Activated CD8-positive, alpha-beta T cell treated with anti-CD3 and anti-CD28 coated beads for 36 hours (primary cell): ENCODE measurements around the gene TMBIM4. TPM values are rescaled to one million over a fixed set of nuclear protein-coding genes. Genes with fewer than 3 reads are reported as not detected.
A peak's percentile ranks its signal among the peaks of the same experiment; 100 is the strongest.

Experiments used
- ATAC-seq: fragments of 200-7000 bp; cut with Tn5 transposase; one replicate; pipeline ENCODE4 v1.10.0; 2021; ENCODE audit warnings: mild to moderate bottlenecking, moderate library complexity
- CTCF ChIA-PET: fragments of 350-600 bp; sonication (Branson Sonifier 250); formaldehyde crosslinking; loops from one replicate; lab custom pipeline; 2021; ENCODE audit warnings: antibody characterized with exemption; lab: Charles Lee
- POLR2A ChIA-PET: fragments of 350-600 bp; sonication (Branson Sonifier 250); formaldehyde crosslinking; loops from one replicate; lab custom pipeline; 2021; ENCODE audit warnings: antibody characterized with exemption; lab: Charles Lee
- DNase-seq: peaks from one replicate; pipeline ENCODE4 v3.0.0-alpha.2; 2020
- H3K27ac Mint-ChIP-seq: one replicate; pipeline ENCODE4 v1.8.0; 2021; ENCODE audit warnings: mild to moderate bottlenecking, mixed read lengths
- H3K27me3 Mint-ChIP-seq: one replicate; pipeline ENCODE4 v1.8.0; 2021; ENCODE audit warnings: mixed read lengths
- H3K36me3 Mint-ChIP-seq: one replicate; pipeline ENCODE4 v1.8.0; 2021; ENCODE audit warnings: low read depth, mixed read lengths
- H3K4me1 Mint-ChIP-seq: one replicate; pipeline ENCODE4 v1.8.0; 2021; ENCODE audit warnings: low read depth, mixed read lengths
- H3K4me3 Mint-ChIP-seq: one replicate; pipeline ENCODE4 v1.8.0; 2021; ENCODE audit warnings: mild to moderate bottlenecking, moderate library complexity, mixed read lengths
- H3K9me3 Mint-ChIP-seq: one replicate; pipeline ENCODE4 v1.8.0; 2021; ENCODE audit warnings: mixed read lengths
- intact Hi-C: fragments of 100-400 bp; cut with micrococcal nuclease; formaldehyde crosslinking; loops from one replicate; pipeline ENCODE4 v1.10.0; 2022
- total RNA-seq, 2 experiments: library from RNA; stranded (reverse); gene quantifications; one replicate each; pipeline ENCODE4 v1.2.3, GENCODE V29; 2021
- TF ChIP-seq, protein P1 (sequence below): fragments of 200-600 bp; IDR thresholded peaks from one replicate; pipeline ENCODE4 v1.8.0; 2022; ENCODE audit warnings: antibody characterized with exemption, mild to moderate bottlenecking

The TMBIM4 gene
- total RNA-seq, 2 experiments from 2014 or later, result 41.7 to 45.8 TPM

DNA sequence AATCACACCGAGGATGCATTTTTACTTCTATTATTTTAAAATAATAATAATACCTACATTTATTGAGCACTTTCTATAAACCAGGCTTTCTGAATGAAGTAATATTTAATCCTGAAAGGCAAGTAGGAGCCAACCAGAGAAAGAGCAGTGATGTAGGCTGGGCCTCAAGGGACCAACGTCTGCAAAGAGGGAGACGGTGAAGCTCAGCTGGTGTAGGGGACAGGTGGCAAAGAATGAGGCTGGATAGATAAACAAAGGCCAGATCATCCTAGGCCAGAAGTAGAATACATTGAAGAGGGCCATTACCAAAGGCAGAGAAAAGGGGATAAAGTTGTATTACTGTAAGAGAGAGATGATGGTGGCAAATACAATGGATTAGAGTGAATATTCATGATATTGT is 810 bp upstream of the TMBIM4 start:
- intact Hi-C loops, result no loop called here
- no peak for DNase-seq
- peaks cover 9% of the 10 kb centered on the region for H3K9me3 Mint-ChIP-seq
- TF ChIP-seq, protein P1, sequence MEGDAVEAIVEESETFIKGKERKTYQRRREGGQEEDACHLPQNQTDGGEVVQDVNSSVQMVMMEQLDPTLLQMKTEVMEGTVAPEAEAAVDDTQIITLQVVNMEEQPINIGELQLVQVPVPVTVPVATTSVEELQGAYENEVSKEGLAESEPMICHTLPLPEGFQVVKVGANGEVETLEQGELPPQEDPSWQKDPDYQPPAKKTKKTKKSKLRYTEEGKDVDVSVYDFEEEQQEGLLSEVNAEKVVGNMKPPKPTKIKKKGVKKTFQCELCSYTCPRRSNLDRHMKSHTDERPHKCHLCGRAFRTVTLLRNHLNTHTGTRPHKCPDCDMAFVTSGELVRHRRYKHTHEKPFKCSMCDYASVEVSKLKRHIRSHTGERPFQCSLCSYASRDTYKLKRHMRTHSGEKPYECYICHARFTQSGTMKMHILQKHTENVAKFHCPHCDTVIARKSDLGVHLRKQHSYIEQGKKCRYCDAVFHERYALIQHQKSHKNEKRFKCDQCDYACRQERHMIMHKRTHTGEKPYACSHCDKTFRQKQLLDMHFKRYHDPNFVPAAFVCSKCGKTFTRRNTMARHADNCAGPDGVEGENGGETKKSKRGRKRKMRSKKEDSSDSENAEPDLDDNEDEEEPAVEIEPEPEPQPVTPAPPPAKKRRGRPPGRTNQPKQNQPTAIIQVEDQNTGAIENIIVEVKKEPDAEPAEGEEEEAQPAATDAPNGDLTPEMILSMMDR, result no peak
- POLR2A ChIA-PET, result interaction anchor here (2.9 kb wide), 1 partner anchor 39 kb away, joined by 24 read pairs; the partner anchor contains the start of gene LLPH
- ATAC-seq, result no peak
- peaks cover 29% of the 10 kb centered on the region for H3K36me3 Mint-ChIP-seq
- CTCF ChIA-PET, result interaction anchor here (2.5 kb wide), 1 partner anchor 26 kb away, joined by 13 read pairs; no protein-coding TSS in a partner anchor
- peaks cover 31% of the 10 kb centered on the region for H3K4me1 Mint-ChIP-seq
- peaks cover 3% of the 10 kb centered on the region for H3K27me3 Mint-ChIP-seq
- peak overlapping the region; percentile 85 for H3K4me3 Mint-ChIP-seq
- H3K27ac Mint-ChIP-seq, result peak overlapping the region; percentile 100

DNA sequence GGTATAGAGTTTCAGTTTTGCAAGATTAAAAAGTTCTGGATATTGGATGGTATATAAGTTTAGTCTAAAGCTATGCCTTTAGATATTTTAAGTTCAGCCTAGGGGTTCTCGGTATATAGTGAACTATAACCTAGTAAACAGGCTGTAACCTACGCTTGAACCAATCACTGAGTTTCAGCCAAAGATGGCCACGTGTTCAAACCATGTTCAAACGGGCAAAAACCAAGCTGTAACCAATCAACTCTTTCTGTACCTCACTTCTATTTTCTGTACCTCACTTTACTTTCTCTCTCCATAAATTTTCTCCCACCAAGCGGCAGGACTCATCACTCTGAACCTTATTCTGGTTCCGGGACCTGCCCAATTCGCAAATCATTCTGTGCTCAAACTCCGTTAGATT is 1.4 kb downstream of the TMBIM4 start:
- DNase-seq, result no peak
- Mint-ChIP-seq H3K27me3 (no peaks in the 10 kb centered on the region), H3K27ac (peak overlapping the region; percentile 100), H3K4me1 (peaks cover 50% of the 10 kb centered on the region), H3K4me3 (peak overlapping the region; percentile 85), H3K36me3 (peaks cover 49% of the 10 kb centered on the region), H3K9me3 (peaks cover 17% of the 10 kb centered on the region)
- intact Hi-C loops, result loop anchor here (2.0 to 10.0 kb wide), 2 partner anchors 38 to 136 kb away; partner anchors contain the start of genes HELB and LLPH
- no peak for ATAC-seq
- ChIA-PET CTCF (interaction anchor here (1.1 to 2.5 kb wide), 4 partner anchors 9 to 111 kb away, joined by 3 to 17 read pairs (median 10); partner anchors contain the start of gene LLPH), POLR2A (interaction anchor here (1.0 to 2.9 kb wide), 9 partner anchors 8 to 134 kb away, joined by 3 to 24 read pairs (median 4); partner anchors contain the start of genes HELB and LLPH)
- TF ChIP-seq, protein P1, result no peak

DNA sequence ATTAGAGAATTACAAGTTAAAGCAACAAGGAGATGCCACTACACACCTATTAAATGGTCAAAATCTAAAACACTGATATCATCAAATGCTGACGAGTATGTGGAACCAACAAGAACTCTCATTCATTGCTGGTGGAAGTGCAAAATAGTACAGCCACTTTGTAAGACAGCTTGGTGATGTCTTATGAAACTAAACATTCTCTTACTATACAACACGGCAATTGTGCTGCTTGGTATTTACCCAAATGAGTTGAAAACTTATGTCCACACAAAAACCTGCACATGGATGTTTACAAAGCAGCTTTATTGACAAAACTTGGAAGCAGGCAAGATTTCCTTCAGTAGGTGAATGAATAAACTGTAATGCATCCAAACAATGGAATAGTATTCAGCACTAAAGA is 3.2 kb downstream of the TMBIM4 start:
- H3K27ac Mint-ChIP-seq, result no peak overlapping the region
- TF ChIP-seq, protein P1, result no peak
- H3K36me3 Mint-ChIP-seq, result peaks cover 62% of the 10 kb centered on the region
- ChIA-PET CTCF (no interaction called here), POLR2A (interaction anchor here (0.8 kb wide), 1 partner anchor 1494 kb away, joined by 3 read pairs; no protein-coding TSS in a partner anchor)
- H3K4me3 Mint-ChIP-seq, result no peak overlapping the region
- H3K27me3 Mint-ChIP-seq, result no peaks in the 10 kb centered on the region
- ATAC-seq (no peak), DNase-seq (no peak)
- H3K9me3 Mint-ChIP-seq, result peaks cover 19% of the 10 kb centered on the region
- intact Hi-C loops, result loop anchor here (10.0 kb wide), 1 partner anchor 138 kb away; the partner anchor contains the start of gene HELB
- H3K4me1 Mint-ChIP-seq, result peaks cover 62% of the 10 kb centered on the region

DNA sequence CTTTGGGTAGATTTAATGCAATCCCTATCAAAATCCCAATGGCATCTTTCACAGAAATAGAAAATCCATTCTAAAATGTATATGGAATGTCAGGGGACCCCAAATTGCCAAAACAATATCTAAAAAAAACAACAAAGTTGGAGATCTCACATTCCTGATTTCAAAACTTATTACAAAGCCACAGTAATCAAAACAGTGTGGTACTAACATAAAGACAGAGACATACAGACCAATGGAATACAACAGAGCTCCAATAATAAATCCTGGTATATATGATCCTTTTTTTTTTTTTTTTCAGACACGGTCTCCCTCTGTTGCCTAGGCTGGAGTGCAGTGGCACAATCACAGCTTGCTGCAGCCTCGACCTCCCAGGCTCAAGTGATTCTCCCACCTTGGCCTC is 4.7 kb downstream of the TMBIM4 start:
- peaks cover 19% of the 10 kb centered on the region for H3K9me3 Mint-ChIP-seq
- H3K4me1 Mint-ChIP-seq, result peaks cover 54% of the 10 kb centered on the region
- H3K36me3 Mint-ChIP-seq, result peaks cover 65% of the 10 kb centered on the region
- intact Hi-C loops, result loop anchor here (10.0 kb wide), 1 partner anchor 140 kb away; the partner anchor contains the start of gene HELB
- CTCF ChIA-PET, result interaction anchor here (0.6 kb wide), 1 partner anchor 495 kb away, joined by 3 read pairs; no protein-coding TSS in a partner anchor
- no peak for DNase-seq
- TF ChIP-seq, protein P1, result no peak
- no peak overlapping the region for H3K4me3 Mint-ChIP-seq
- H3K27me3 Mint-ChIP-seq, result no peaks in the 10 kb centered on the region
- no peak for ATAC-seq
- H3K27ac Mint-ChIP-seq, result peak overlapping the region; percentile 38
- POLR2A ChIA-PET, result no interaction called here

DNA sequence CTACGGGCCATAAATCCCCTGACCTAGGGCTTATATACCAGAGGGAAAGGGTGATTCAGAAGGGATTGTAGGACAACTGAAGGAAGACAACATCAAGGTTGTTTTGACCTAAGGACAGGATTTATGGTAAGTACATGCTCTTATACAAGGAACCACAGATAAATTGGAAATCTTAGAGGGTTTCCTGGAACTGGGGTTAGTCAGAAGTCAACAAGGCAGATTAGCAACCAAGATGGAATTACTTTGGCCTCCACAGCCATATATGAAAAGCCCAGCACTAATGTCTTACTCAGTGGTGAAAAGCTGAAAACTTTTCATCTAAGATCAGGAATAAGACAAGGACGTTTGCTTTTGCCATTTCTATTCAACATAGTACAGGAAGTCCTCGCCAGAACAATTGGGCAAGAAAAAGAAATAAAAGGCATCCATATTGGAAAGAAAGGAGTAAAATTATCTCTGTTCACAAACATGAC is 5.4 kb downstream of the TMBIM4 start:
- TF ChIP-seq, protein P1, result no peak
- Mint-ChIP-seq H3K4me1 (peaks cover 62% of the 10 kb centered on the region), H3K27me3 (no peaks in the 10 kb centered on the region), H3K4me3 (no peak overlapping the region), H3K36me3 (peaks cover 72% of the 10 kb centered on the region), H3K27ac (peak overlapping the region; percentile 53), H3K9me3 (peaks cover 19% of the 10 kb centered on the region)
- ChIA-PET CTCF (no interaction called here), POLR2A (no interaction called here)
- DNase-seq (no peak), ATAC-seq (no peak)
- intact Hi-C loops, result loop anchor here (10.0 kb wide), 1 partner anchor 140 kb away; the partner anchor contains the start of gene HELB
